H1 (cell line): ENCODE data around the gene EPB41L4B. TPM values are rescaled to one million over a fixed set of nuclear protein-coding genes. Genes with fewer than 3 reads are reported as not detected.
A peak's percentile ranks its signal among the peaks of the same experiment; 100 is the strongest.

Experiments
- CTCF ChIA-PET: fragments of 300-600 bp; sonication (Branson Sonifier 250); formaldehyde crosslinking; loops from one replicate; lab custom pipeline; 2021; ENCODE audit not compliant: partially characterized antibody; lab: Charles Lee
- POLR2A ChIA-PET: fragments of 300-600 bp; sonication (Branson Sonifier 250); formaldehyde crosslinking; loops from one replicate; lab custom pipeline; 2021; ENCODE audit warnings: inconsistent platforms; ENCODE audit not compliant: partially characterized antibody; lab: Charles Lee
- DNase-seq, 2 experiments: peaks; one replicate each; pipeline versions ENCODE4 v3.0.0 to v3.0.0-alpha.2; 2010 to 2022; ENCODE audit warnings: low spot score in 2 of 2, low read depth in 1 of 2, mixed read lengths in 1 of 2
- FAIRE-seq: peaks from 2 replicates; lab custom pipeline; 2011; peaks lifted over from hg19 to GRCh38; lab: Jason Lieb, UNC
- H2AFZ ChIP-seq: 2 replicates; pipeline ENCODE4 v1.8.1; 2012; ENCODE audit warnings: low read length, inconsistent platforms
- H2AK5ac ChIP-seq: 2 replicates; pipeline ENCODE4 v1.6.1; 2013; ENCODE audit warnings: low read depth, low read length
- H2BK120ac ChIP-seq: replicated peaks from 2 replicates; pipeline ENCODE3; 2013; ENCODE audit warnings: low read depth, low read length, inconsistent platforms
- H2BK12ac ChIP-seq: 2 replicates; pipeline ENCODE4 v1.6.1; 2013; ENCODE audit warnings: low read depth, low read length
- H2BK15ac ChIP-seq: 2 replicates; pipeline ENCODE4 v1.6.1; 2013; ENCODE audit warnings: low read length
- H2BK20ac ChIP-seq: 2 replicates; pipeline ENCODE4 v1.6.1; 2013; ENCODE audit warnings: low read length
- H2BK5ac ChIP-seq: 2 replicates; pipeline ENCODE4 v1.6.1; 2013; ENCODE audit warnings: low read depth, low read length
- H3K14ac ChIP-seq: 2 replicates; pipeline ENCODE4 v1.6.1; 2013; ENCODE audit warnings: inconsistent platforms; ENCODE audit not compliant: insufficient read length
- H3K18ac ChIP-seq: 2 replicates; pipeline ENCODE4 v1.6.1; 2013; ENCODE audit warnings: low read length; ENCODE audit errors: extremely low read depth
- H3K23ac ChIP-seq: 2 replicates; pipeline ENCODE4 v1.6.1; 2013; ENCODE audit warnings: inconsistent platforms; ENCODE audit not compliant: insufficient read length
- H3K23me2 ChIP-seq: 2 replicates; pipeline ENCODE4 v1.6.1; 2013; ENCODE audit warnings: low read depth, low read length
- H3K27ac ChIP-seq: 2 replicates; pipeline ENCODE4 v1.6.1; 2011; ENCODE audit warnings: low read depth, low read length, inconsistent platforms
- H3K27me3 ChIP-seq, 4 experiments: replicated peaks in 1 of 4; 1 replicate in 1 of 4; 2 replicates in 3 of 4; pipeline versions ENCODE4 v1.6.1 to v1.8.1; 2011 to 2013; ENCODE audit warnings: low read length in 3 of 4, mild to moderate bottlenecking in 3 of 4, inconsistent platforms in 2 of 4, mixed read lengths in 2 of 4, moderate library complexity in 1 of 4; ENCODE audit not compliant: control insufficient read depth in 3 of 4, insufficient read depth in 3 of 4; ENCODE audit errors: extremely low read depth in 1 of 4
- H3K36me3 ChIP-seq, 4 experiments: 2 replicates each; pipeline versions ENCODE4 v1.6.1 to v1.8.1; 2011 to 2013; ENCODE audit warnings: mild to moderate bottlenecking in 4 of 4, low read length in 3 of 4, moderate library complexity in 2 of 4, control low read depth in 1 of 4, inconsistent platforms in 1 of 4; ENCODE audit not compliant: insufficient read depth in 4 of 4, control insufficient read depth in 2 of 4
- H3K4ac ChIP-seq: replicated peaks from 2 replicates; pipeline ENCODE3; 2013; ENCODE audit warnings: low read length, low read depth, mixed read lengths, inconsistent platforms; ENCODE audit not compliant: insufficient read length
- H3K4me1 ChIP-seq, 4 experiments: replicated peaks in 1 of 4; 1 replicate in 1 of 4; 2 replicates in 3 of 4; pipeline versions ENCODE4 v1.6.1 to v1.8.1; 2011 to 2013; ENCODE audit warnings: low read length in 3 of 4, inconsistent platforms in 2 of 4, mixed read lengths in 1 of 4; ENCODE audit not compliant: insufficient read depth in 4 of 4, control insufficient read depth in 3 of 4
- H3K4me2 ChIP-seq, 2 experiments: 2 replicates each; pipeline versions ENCODE4 v1.6.1 to v1.8.1; 2011 to 2013; ENCODE audit warnings: low read depth in 2 of 2, low read length in 2 of 2, control low read depth in 1 of 2, inconsistent platforms in 1 of 2, mild to moderate bottlenecking in 1 of 2; ENCODE audit not compliant: insufficient read depth in 1 of 2
- H3K4me3 ChIP-seq, 4 experiments: fragments of 200-600, 300-600 bp in 1 of 4; sonication (generic), shearing (Covaris generic), sonication (Bioruptor Twin) in 1 of 4; 2 replicates each; pipeline versions ENCODE4 v1.5.1 to v1.8.1; 2011 to 2016; ENCODE audit warnings: low read length in 4 of 4, low read depth in 3 of 4, control low read depth in 2 of 4, inconsistent platforms in 2 of 4, mild to moderate bottlenecking in 2 of 4, mixed read lengths in 1 of 4, moderate library complexity in 1 of 4; ENCODE audit not compliant: insufficient read depth in 2 of 4; ENCODE audit errors: extremely low read depth in 1 of 4
- H3K56ac ChIP-seq: replicated peaks from 2 replicates; pipeline ENCODE3; 2013; ENCODE audit warnings: low read depth, mild to moderate bottlenecking, mixed read lengths, low read length, inconsistent platforms; ENCODE audit not compliant: insufficient read length
- H3K79me1 ChIP-seq: 2 replicates; pipeline ENCODE4 v1.6.1; 2013; ENCODE audit warnings: low read depth, low read length, control low read depth
- H3K79me2 ChIP-seq, 2 experiments: 2 replicates each; pipeline versions ENCODE4 v1.6.1 to v1.8.1; 2012 to 2013; ENCODE audit warnings: low read length in 2 of 2, mild to moderate bottlenecking in 2 of 2, inconsistent platforms in 1 of 2; ENCODE audit not compliant: insufficient read depth in 2 of 2, control insufficient read depth in 1 of 2
- H3K9ac ChIP-seq, 4 experiments: replicated peaks in 1 of 4; 1 replicate in 1 of 4; 2 replicates in 3 of 4; pipeline versions ENCODE4 v1.6.1 to v1.8.1; 2011 to 2013; ENCODE audit warnings: low read depth in 3 of 4, low read length in 3 of 4, control low read depth in 2 of 4, mild to moderate bottlenecking in 2 of 4, moderate library complexity in 2 of 4, inconsistent platforms in 1 of 4; ENCODE audit errors: extremely low read depth in 1 of 4
- H3K9me3 ChIP-seq, 2 experiments: 2 replicates each; pipeline versions ENCODE4 v1.6.1 to v1.8.1; 2012 to 2013; ENCODE audit warnings: mild to moderate bottlenecking in 2 of 2, moderate library complexity in 2 of 2, control low read depth in 1 of 2, inconsistent platforms in 1 of 2, low read depth in 1 of 2, low read length in 1 of 2, mixed read lengths in 1 of 2; ENCODE audit not compliant: insufficient read depth in 2 of 2
- H4K20me1 ChIP-seq, 2 experiments: replicated peaks in 1 of 2; 2 replicates each; pipeline versions ENCODE3 to v1.8.1; 2011 to 2013; ENCODE audit warnings: inconsistent platforms in 2 of 2, low read length in 2 of 2, mild to moderate bottlenecking in 1 of 2; ENCODE audit not compliant: insufficient read depth in 2 of 2, control insufficient read depth in 1 of 2
- H4K5ac ChIP-seq: 2 replicates; pipeline ENCODE4 v1.6.1; 2013; ENCODE audit warnings: low read length, low read depth, mixed read lengths, inconsistent platforms; ENCODE audit not compliant: insufficient read length
- H4K8ac ChIP-seq: 2 replicates; pipeline ENCODE4 v1.8.0; 2013; ENCODE audit warnings: mild to moderate bottlenecking, moderate library complexity, low read length, inconsistent platforms; ENCODE audit not compliant: insufficient read depth; ENCODE audit errors: extremely low read depth
- H4K91ac ChIP-seq: replicated peaks from 2 replicates; pipeline ENCODE3; 2013; ENCODE audit warnings: low read length, mixed read lengths, inconsistent platforms; ENCODE audit not compliant: insufficient read length
- CBX5 ChIP-seq: fragments of 300-800, 300-1000 bp; sonication (generic); IDR thresholded peaks from 2 replicates; pipeline ENCODE4 v1.7.1; 2016; ENCODE audit warnings: antibody characterized with exemption, low read length, low read depth
- CREB1 ChIP-seq: IDR thresholded peaks from 2 replicates; pipeline ENCODE4 v1.6.1; 2012; ENCODE audit warnings: inconsistent platforms
- CTCF ChIP-seq, 3 experiments: IDR thresholded peaks; 1 replicate in 2 of 3; 2 replicates in 1 of 3; pipeline versions ENCODE4 v1.5.1 to v1.6.1; 2011; ENCODE audit warnings: low read length in 3 of 3, mild to moderate bottlenecking in 3 of 3, inconsistent platforms in 2 of 3, low read depth in 1 of 3, moderate library complexity in 1 of 3; ENCODE audit not compliant: insufficient read depth in 1 of 3; ENCODE audit errors: control extremely low read depth in 1 of 3
- GABPA ChIP-seq: IDR thresholded peaks from 2 replicates; pipeline ENCODE4 v1.6.1; 2011; ENCODE audit warnings: mild to moderate bottlenecking, low read length, moderate library complexity, borderline replicate concordance; ENCODE audit not compliant: insufficient read depth
- POLR2A ChIP-seq, 2 experiments: IDR thresholded peaks; 1 replicate in 1 of 2; 2 replicates in 1 of 2; pipeline ENCODE4 v1.6.1; 2011; ENCODE audit warnings: low read depth in 2 of 2, low read length in 2 of 2, mild to moderate bottlenecking in 2 of 2; ENCODE audit errors: control extremely low read depth in 1 of 2
- SIN3A ChIP-seq, 2 experiments: IDR thresholded peaks in 1 of 2; conservative IDR thresholded peaks in 1 of 2; 2 replicates each; pipeline ENCODE4 v1.6.1; 2011 to 2012; ENCODE audit warnings: low read length in 2 of 2, improper control_type of control experiment in 1 of 2, low read depth in 1 of 2, mild to moderate bottlenecking in 1 of 2
- SIRT6 ChIP-seq: IDR thresholded peaks from one replicate; pipeline ENCODE4 v1.7.1; 2012; ENCODE audit warnings: low read length, inconsistent platforms
- WGBS, 2 experiments: shearing (Covaris generic) in 1 of 2; methylation state at CpG; one replicate each; pipeline versions ENCODE4 v1.1.6 to v1.1.7; 2013 to 2015; ENCODE audit warnings: low lambda C conversion rate in 2 of 2, mixed read lengths in 2 of 2, inconsistent platforms in 1 of 2, low coverage in 1 of 2, missing lambda C conversion rate in 1 of 2; ENCODE audit not compliant: insufficient replicate concordance in 2 of 2, insufficient coverage in 1 of 2, insufficient read length in 1 of 2; ENCODE audit errors: extremely low coverage in 1 of 2, missing lambda C conversion rate in 1 of 2; 5-methylcytosine and 5-hydroxymethylcytosine counted together
- polyA plus RNA-seq, 7 experiments: library from polyadenylated mRNA; depleted of rRNA in 3 of 7; stranded (reverse) in 5 of 7; unstranded in 2 of 7; fragments of >200 nt in 5 of 7; fragments of 200-250 nt in 2 of 7; gene quantifications; 1 replicate in 5 of 7; 2 replicates in 1 of 7; 4 replicates in 1 of 7; pipeline versions ENCODE4 v1.2.1 to v1.2.3, GENCODE V29; 2011 to 2013; ENCODE audit warnings: missing spikeins in 2 of 7, mixed read lengths in 2 of 7
- total RNA-seq: library from RNA; stranded (reverse); fragmentation: NEBNext Ultra II Directional; extraction: Animal tissue kit (Norgen Biotek cat#: 25700); gene quantifications from 2 replicates; pipeline ENCODE4 v1.2.1, GENCODE V29; 2021

EPB41L4B gene
- total and polyA plus RNA-seq, 2 of the 8 experiments (the other 6 are each of a cell fraction or from before 2014, with no cell fraction given): 11.9 to 25.0 TPM

- no peaks in the 10 kb centered on the region for H3K9me3 ChIP-seq
- H2BK5ac ChIP-seq: no peak overlapping the region
- H3K18ac ChIP-seq: no peak overlapping the region
- no peak for DNase-seq
- no peak overlapping the region for H2BK120ac ChIP-seq
- no peaks in the 10 kb centered on the region for H3K4me1 ChIP-seq
- no peak overlapping the region for H3K9ac ChIP-seq
- CTCF ChIA-PET: interaction anchor here (0.7 to 2.3 kb wide), 10 partner anchors 10 to 297 kb away, joined by 3 to 12 read pairs (median 3); partner anchors contain the start of gene TMEM245
- H3K23me2 ChIP-seq: no peaks in the 10 kb centered on the region
- no peaks in the 10 kb centered on the region for H3K79me1 ChIP-seq
- no peak overlapping the region for H3K14ac ChIP-seq
- H2BK12ac ChIP-seq: no peak overlapping the region
- H3K23ac ChIP-seq: no peak overlapping the region
- no peak overlapping the region for H3K4me3 ChIP-seq
- no peak overlapping the region for H2AK5ac ChIP-seq
- H3K27ac ChIP-seq: no peak overlapping the region
- POLR2A ChIA-PET: interaction anchor here (1.0 to 1.1 kb wide), 2 partner anchors 24 to 74 kb away, joined by 3 to 5 read pairs; no protein-coding TSS in a partner anchor
- peak overlapping the region; percentile 26 for H3K56ac ChIP-seq
- no peaks in the 10 kb centered on the region for H3K27me3 ChIP-seq
- TF ChIP-seq SIRT6 (no peak), CBX5 (no peak), CREB1 (no peak), CTCF (IDR thresholded peaks at IDR 0.05; ENCODE audit: control extremely low read depth in 1 of 3, insufficient read depth in 1 of 3, low read depth in 1 of 3, low read length in 3 of 3) (peak in 2 of 3 experiments; percentile 31 to 43; a peak in 2 of 4 replicates), POLR2A (IDR thresholded peaks at IDR 0.05; ENCODE audit: control extremely low read depth in 1 of 2, low read depth in 2 of 2, low read length in 2 of 2) (no peak), GABPA (no peak), SIN3A (conservative IDR thresholded peaks at IDR 0.05 in 1 of 2, IDR thresholded peaks at IDR 0.05 in 1 of 2; ENCODE audit: low read depth in 1 of 2, low read length in 2 of 2) (no peak)
- TF ChIP-seq, all 59 proteins: peak for 1
- Histone ChIP-seq H3K4me2 (no peak overlapping the region), H2BK20ac (no peak overlapping the region), H3K36me3 (no peaks in the 10 kb centered on the region), H4K20me1 (no peaks in the 10 kb centered on the region), H4K8ac (no peak overlapping the region), H3K4ac (no peak overlapping the region), H4K91ac (no peak overlapping the region), H4K5ac (no peak overlapping the region), H2BK15ac (no peak overlapping the region), H3K79me2 (no peaks in the 10 kb centered on the region), H2AFZ (no peak overlapping the region)
- no peak for FAIRE-seq
- WGBS, 2 experiments: 87% methylated on average over 5 of the region's 5 CpGs; no CpG with 5 or more reads in 1 of the 2 experiments
Observed at GRCh38 chr9:109143881-109144562, 176.8 kb downstream of the EPB41L4B start.
